Mononuclear cell (primary cell): ENCODE data around the gene KCP. TPM values are rescaled to one million over a fixed set of nuclear protein-coding genes. Genes with fewer than 3 reads are reported as not detected.

ENCODE experiments used
- H3K27me3 ChIP-seq: 2 replicates; pipeline ENCODE4 v1.6.0; 2011; ENCODE audit warnings: low read length, control low read depth; ENCODE audit not compliant: insufficient read depth
- H3K4me1 ChIP-seq: 2 replicates; pipeline ENCODE4 v1.5.1; 2011; ENCODE audit warnings: mild to moderate bottlenecking, low read length, control low read depth; ENCODE audit not compliant: insufficient read depth
- H3K4me3 ChIP-seq: 2 replicates; pipeline ENCODE4 v1.5.1; 2011; ENCODE audit warnings: mild to moderate bottlenecking, low read length, moderate library complexity
- H3K9me3 ChIP-seq: 2 replicates; pipeline ENCODE4 v1.5.1; 2011; ENCODE audit warnings: low read depth, mild to moderate bottlenecking, control low read depth, low read length
- total RNA-seq: library from RNA; depleted of rRNA; stranded (reverse); fragments of >200 nt; gene quantifications from one replicate; pipeline ENCODE4 v1.2.3, GENCODE V29; 2012

Gene KCP
- total RNA-seq, 1 donor = 0.10 TPM

- H3K4me3 ChIP-seq = no peak overlapping the region
- no peaks in the 10 kb centered on the region for H3K27me3 ChIP-seq
- no peaks in the 10 kb centered on the region for H3K4me1 ChIP-seq
- no peaks in the 10 kb centered on the region for H3K9me3 ChIP-seq
Observed at GRCh38 chr7:128845475-128845874, 65.0 kb downstream of the KCP start.

GRCh38 chr7:128844777-128845311 lies 65.7 kb downstream of the KCP start:
- no peaks in the 10 kb centered on the region for H3K9me3 ChIP-seq

GRCh38 chr7:128843938-128844621 lies 66.4 kb downstream of the KCP start:
- H3K27me3 ChIP-seq = no peaks in the 10 kb centered on the region
- no peaks in the 10 kb centered on the region for H3K9me3 ChIP-seq
- H3K4me1 ChIP-seq = no peaks in the 10 kb centered on the region
- H3K4me3 ChIP-seq = no peak overlapping the region

More at GRCh38 chr7:128844777-128845311, 65.7 kb downstream of the KCP start:
- no peaks in the 10 kb centered on the region for H3K4me1 ChIP-seq
- no peaks in the 10 kb centered on the region for H3K27me3 ChIP-seq
- no peak overlapping the region for H3K4me3 ChIP-seq

- H3K4me1 ChIP-seq = no peaks in the 10 kb centered on the region
- no peak overlapping the region for H3K4me3 ChIP-seq
- no peaks in the 10 kb centered on the region for H3K9me3 ChIP-seq
- no peaks in the 10 kb centered on the region for H3K27me3 ChIP-seq
Observed at GRCh38 chr7:128842674-128843641, 67.6 kb downstream of the KCP start.

- Histone ChIP-seq H3K9me3 (no peaks in the 10 kb centered on the region), H3K4me3 (no peak overlapping the region), H3K27me3 (no peaks in the 10 kb centered on the region), H3K4me1 (no peaks in the 10 kb centered on the region)
Observed at GRCh38 chr7:128841921-128842673, 68.4 kb downstream of the KCP start.

GRCh38 chr7:128841171-128841690 lies 69.3 kb downstream of the KCP start:
- no peak overlapping the region for H3K4me3 ChIP-seq
- H3K9me3 ChIP-seq = no peaks in the 10 kb centered on the region
- H3K27me3 ChIP-seq = no peaks in the 10 kb centered on the region
- no peaks in the 10 kb centered on the region for H3K4me1 ChIP-seq

- Histone ChIP-seq H3K4me1 (no peaks in the 10 kb centered on the region), H3K27me3 (no peaks in the 10 kb centered on the region), H3K4me3 (no peak overlapping the region), H3K9me3 (no peaks in the 10 kb centered on the region)
Observed at GRCh38 chr7:128840326-128841170, 70.0 kb downstream of the KCP start.

- H3K9me3 ChIP-seq = no peaks in the 10 kb centered on the region
- H3K27me3 ChIP-seq = no peaks in the 10 kb centered on the region
- H3K4me1 ChIP-seq = no peaks in the 10 kb centered on the region
- no peak overlapping the region for H3K4me3 ChIP-seq
Observed at GRCh38 chr7:128839751-128840177, 70.7 kb downstream of the KCP start.

GRCh38 chr7:128838981-128839731 lies 71.4 kb downstream of the KCP start:
- H3K4me3 ChIP-seq = no peak overlapping the region
- H3K27me3 ChIP-seq = no peaks in the 10 kb centered on the region
- no peaks in the 10 kb centered on the region for H3K4me1 ChIP-seq
- no peaks in the 10 kb centered on the region for H3K9me3 ChIP-seq

- H3K27me3 ChIP-seq = no peaks in the 10 kb centered on the region
- no peak overlapping the region for H3K4me3 ChIP-seq
- H3K9me3 ChIP-seq = no peaks in the 10 kb centered on the region
- H3K4me1 ChIP-seq = no peaks in the 10 kb centered on the region
Observed at GRCh38 chr7:128838109-128838779, 72.3 kb downstream of the KCP start.

GRCh38 chr7:128837521-128837921 lies 73.0 kb downstream of the KCP start:
- H3K4me1 ChIP-seq = no peaks in the 10 kb centered on the region
- no peaks in the 10 kb centered on the region for H3K9me3 ChIP-seq
- peaks cover 4% of the 10 kb centered on the region for H3K27me3 ChIP-seq
- H3K4me3 ChIP-seq = no peak overlapping the region

GRCh38 chr7:128836729-128837348 lies 73.7 kb downstream of the KCP start:
- peaks cover 9% of the 10 kb centered on the region for H3K27me3 ChIP-seq
- no peaks in the 10 kb centered on the region for H3K9me3 ChIP-seq
- no peak overlapping the region for H3K4me3 ChIP-seq
- H3K4me1 ChIP-seq = peaks cover under 1% of the 10 kb centered on the region
